H1 (cell line): ENCODE data around the gene EIF2A. TPM values are rescaled to one million over a fixed set of nuclear protein-coding genes. Genes with fewer than 3 reads are reported as not detected.

Experiments used
- CTCF ChIA-PET: fragments of 300-600 bp; sonication (Branson Sonifier 250); formaldehyde crosslinking; loops from one replicate; lab custom pipeline; 2021; ENCODE audit not compliant: partially characterized antibody; lab: Charles Lee
- POLR2A ChIA-PET: fragments of 300-600 bp; sonication (Branson Sonifier 250); formaldehyde crosslinking; loops from one replicate; lab custom pipeline; 2021; ENCODE audit warnings: inconsistent platforms; ENCODE audit not compliant: partially characterized antibody; lab: Charles Lee
- DNase-seq, 2 experiments: peaks; one replicate each; pipeline versions ENCODE4 v3.0.0 to v3.0.0-alpha.2; 2010 to 2022; ENCODE audit warnings: low spot score in 2 of 2, low read depth in 1 of 2, mixed read lengths in 1 of 2
- FAIRE-seq: peaks from 2 replicates; lab custom pipeline; 2011; peaks lifted over from hg19 to GRCh38; lab: Jason Lieb, UNC
- H2AFZ ChIP-seq: 2 replicates; pipeline ENCODE4 v1.8.1; 2012; ENCODE audit warnings: low read length, inconsistent platforms
- H2AK5ac ChIP-seq: 2 replicates; pipeline ENCODE4 v1.6.1; 2013; ENCODE audit warnings: low read depth, low read length
- H2BK120ac ChIP-seq: replicated peaks from 2 replicates; pipeline ENCODE3; 2013; ENCODE audit warnings: low read depth, low read length, inconsistent platforms
- H2BK12ac ChIP-seq: 2 replicates; pipeline ENCODE4 v1.6.1; 2013; ENCODE audit warnings: low read depth, low read length
- H2BK15ac ChIP-seq: 2 replicates; pipeline ENCODE4 v1.6.1; 2013; ENCODE audit warnings: low read length
- H2BK20ac ChIP-seq: 2 replicates; pipeline ENCODE4 v1.6.1; 2013; ENCODE audit warnings: low read length
- H2BK5ac ChIP-seq: 2 replicates; pipeline ENCODE4 v1.6.1; 2013; ENCODE audit warnings: low read depth, low read length
- H3K14ac ChIP-seq: 2 replicates; pipeline ENCODE4 v1.6.1; 2013; ENCODE audit warnings: inconsistent platforms; ENCODE audit not compliant: insufficient read length
- H3K18ac ChIP-seq: 2 replicates; pipeline ENCODE4 v1.6.1; 2013; ENCODE audit warnings: low read length; ENCODE audit errors: extremely low read depth
- H3K23ac ChIP-seq: 2 replicates; pipeline ENCODE4 v1.6.1; 2013; ENCODE audit warnings: inconsistent platforms; ENCODE audit not compliant: insufficient read length
- H3K23me2 ChIP-seq: 2 replicates; pipeline ENCODE4 v1.6.1; 2013; ENCODE audit warnings: low read depth, low read length
- H3K27ac ChIP-seq: 2 replicates; pipeline ENCODE4 v1.6.1; 2011; ENCODE audit warnings: low read depth, low read length, inconsistent platforms
- H3K27me3 ChIP-seq, 4 experiments: replicated peaks in 1 of 4; 1 replicate in 1 of 4; 2 replicates in 3 of 4; pipeline versions ENCODE4 v1.6.1 to v1.8.1; 2011 to 2013; ENCODE audit warnings: low read length in 3 of 4, mild to moderate bottlenecking in 3 of 4, inconsistent platforms in 2 of 4, mixed read lengths in 2 of 4, moderate library complexity in 1 of 4; ENCODE audit not compliant: control insufficient read depth in 3 of 4, insufficient read depth in 3 of 4; ENCODE audit errors: extremely low read depth in 1 of 4
- H3K36me3 ChIP-seq, 4 experiments: 2 replicates each; pipeline versions ENCODE4 v1.6.1 to v1.8.1; 2011 to 2013; ENCODE audit warnings: mild to moderate bottlenecking in 4 of 4, low read length in 3 of 4, moderate library complexity in 2 of 4, control low read depth in 1 of 4, inconsistent platforms in 1 of 4; ENCODE audit not compliant: insufficient read depth in 4 of 4, control insufficient read depth in 2 of 4
- H3K4ac ChIP-seq: replicated peaks from 2 replicates; pipeline ENCODE3; 2013; ENCODE audit warnings: low read length, low read depth, mixed read lengths, inconsistent platforms; ENCODE audit not compliant: insufficient read length
- H3K4me1 ChIP-seq, 4 experiments: replicated peaks in 1 of 4; 1 replicate in 1 of 4; 2 replicates in 3 of 4; pipeline versions ENCODE4 v1.6.1 to v1.8.1; 2011 to 2013; ENCODE audit warnings: low read length in 3 of 4, inconsistent platforms in 2 of 4, mixed read lengths in 1 of 4; ENCODE audit not compliant: insufficient read depth in 4 of 4, control insufficient read depth in 3 of 4
- H3K4me2 ChIP-seq, 2 experiments: 2 replicates each; pipeline versions ENCODE4 v1.6.1 to v1.8.1; 2011 to 2013; ENCODE audit warnings: low read depth in 2 of 2, low read length in 2 of 2, control low read depth in 1 of 2, inconsistent platforms in 1 of 2, mild to moderate bottlenecking in 1 of 2; ENCODE audit not compliant: insufficient read depth in 1 of 2
- H3K4me3 ChIP-seq, 4 experiments: fragments of 200-600, 300-600 bp in 1 of 4; sonication (generic), shearing (Covaris generic), sonication (Bioruptor Twin) in 1 of 4; 2 replicates each; pipeline versions ENCODE4 v1.5.1 to v1.8.1; 2011 to 2016; ENCODE audit warnings: low read length in 4 of 4, low read depth in 3 of 4, control low read depth in 2 of 4, inconsistent platforms in 2 of 4, mild to moderate bottlenecking in 2 of 4, mixed read lengths in 1 of 4, moderate library complexity in 1 of 4; ENCODE audit not compliant: insufficient read depth in 2 of 4; ENCODE audit errors: extremely low read depth in 1 of 4
- H3K56ac ChIP-seq: replicated peaks from 2 replicates; pipeline ENCODE3; 2013; ENCODE audit warnings: low read depth, mild to moderate bottlenecking, mixed read lengths, low read length, inconsistent platforms; ENCODE audit not compliant: insufficient read length
- H3K79me1 ChIP-seq: 2 replicates; pipeline ENCODE4 v1.6.1; 2013; ENCODE audit warnings: low read depth, low read length, control low read depth
- H3K79me2 ChIP-seq, 2 experiments: 2 replicates each; pipeline versions ENCODE4 v1.6.1 to v1.8.1; 2012 to 2013; ENCODE audit warnings: low read length in 2 of 2, mild to moderate bottlenecking in 2 of 2, inconsistent platforms in 1 of 2; ENCODE audit not compliant: insufficient read depth in 2 of 2, control insufficient read depth in 1 of 2
- H3K9ac ChIP-seq, 4 experiments: replicated peaks in 1 of 4; 1 replicate in 1 of 4; 2 replicates in 3 of 4; pipeline versions ENCODE4 v1.6.1 to v1.8.1; 2011 to 2013; ENCODE audit warnings: low read depth in 3 of 4, low read length in 3 of 4, control low read depth in 2 of 4, mild to moderate bottlenecking in 2 of 4, moderate library complexity in 2 of 4, inconsistent platforms in 1 of 4; ENCODE audit errors: extremely low read depth in 1 of 4
- H3K9me3 ChIP-seq, 2 experiments: 2 replicates each; pipeline versions ENCODE4 v1.6.1 to v1.8.1; 2012 to 2013; ENCODE audit warnings: mild to moderate bottlenecking in 2 of 2, moderate library complexity in 2 of 2, control low read depth in 1 of 2, inconsistent platforms in 1 of 2, low read depth in 1 of 2, low read length in 1 of 2, mixed read lengths in 1 of 2; ENCODE audit not compliant: insufficient read depth in 2 of 2
- H4K20me1 ChIP-seq, 2 experiments: replicated peaks in 1 of 2; 2 replicates each; pipeline versions ENCODE3 to v1.8.1; 2011 to 2013; ENCODE audit warnings: inconsistent platforms in 2 of 2, low read length in 2 of 2, mild to moderate bottlenecking in 1 of 2; ENCODE audit not compliant: insufficient read depth in 2 of 2, control insufficient read depth in 1 of 2
- H4K5ac ChIP-seq: 2 replicates; pipeline ENCODE4 v1.6.1; 2013; ENCODE audit warnings: low read length, low read depth, mixed read lengths, inconsistent platforms; ENCODE audit not compliant: insufficient read length
- H4K8ac ChIP-seq: 2 replicates; pipeline ENCODE4 v1.8.0; 2013; ENCODE audit warnings: mild to moderate bottlenecking, moderate library complexity, low read length, inconsistent platforms; ENCODE audit not compliant: insufficient read depth; ENCODE audit errors: extremely low read depth
- H4K91ac ChIP-seq: replicated peaks from 2 replicates; pipeline ENCODE3; 2013; ENCODE audit warnings: low read length, mixed read lengths, inconsistent platforms; ENCODE audit not compliant: insufficient read length
- BCL11A ChIP-seq, 2 experiments: IDR thresholded peaks; one replicate each; pipeline ENCODE4 v1.6.1; 2011; ENCODE audit warnings: low read depth in 2 of 2, low read length in 2 of 2, mild to moderate bottlenecking in 2 of 2
- CHD1 ChIP-seq: IDR thresholded peaks from 2 replicates; pipeline ENCODE4 v1.6.1; 2012; ENCODE audit warnings: low read depth, low read length, improper control_type of control experiment
- CTCF ChIP-seq, 3 experiments: IDR thresholded peaks; 1 replicate in 2 of 3; 2 replicates in 1 of 3; pipeline versions ENCODE4 v1.5.1 to v1.6.1; 2011; ENCODE audit warnings: low read length in 3 of 3, mild to moderate bottlenecking in 3 of 3, inconsistent platforms in 2 of 3, low read depth in 1 of 3, moderate library complexity in 1 of 3; ENCODE audit not compliant: insufficient read depth in 1 of 3; ENCODE audit errors: control extremely low read depth in 1 of 3
- GABPA ChIP-seq: IDR thresholded peaks from 2 replicates; pipeline ENCODE4 v1.6.1; 2011; ENCODE audit warnings: mild to moderate bottlenecking, low read length, moderate library complexity, borderline replicate concordance; ENCODE audit not compliant: insufficient read depth
- JUN ChIP-seq: IDR thresholded peaks from 2 replicates; pipeline ENCODE4 v1.6.1; 2011; ENCODE audit warnings: low read depth, mild to moderate bottlenecking, improper control_type of control experiment, low read length
- KDM5A ChIP-seq: fragments of 200-600 bp; IDR thresholded peaks from 2 replicates; pipeline ENCODE4 v1.7.1; 2012; ENCODE audit warnings: mild to moderate bottlenecking, low read length, inconsistent platforms, mixed read lengths
- RXRA ChIP-seq: IDR thresholded peaks from 2 replicates; pipeline ENCODE4 v1.6.1; 2011; ENCODE audit warnings: low read depth, mild to moderate bottlenecking, low read length, moderate library complexity; ENCODE audit not compliant: insufficient read depth
- SP2 ChIP-seq: IDR thresholded peaks from 2 replicates; pipeline ENCODE4 v1.6.1; 2012; ENCODE audit warnings: mild to moderate bottlenecking, low read length, inconsistent platforms
- SUZ12 ChIP-seq: fragments of 200-600 bp; sonication (generic); IDR thresholded peaks from 2 replicates; pipeline ENCODE4 v1.6.1; 2012; ENCODE audit warnings: mild to moderate bottlenecking, inconsistent platforms, low read length, moderate library complexity, mixed read lengths
- TCF12 ChIP-seq: IDR thresholded peaks from 2 replicates; pipeline ENCODE4 v1.6.1; 2011; ENCODE audit warnings: low read depth, mild to moderate bottlenecking, low read length
- WGBS, 2 experiments: shearing (Covaris generic) in 1 of 2; methylation state at CpG; one replicate each; pipeline versions ENCODE4 v1.1.6 to v1.1.7; 2013 to 2015; ENCODE audit warnings: low lambda C conversion rate in 2 of 2, mixed read lengths in 2 of 2, inconsistent platforms in 1 of 2, low coverage in 1 of 2, missing lambda C conversion rate in 1 of 2; ENCODE audit not compliant: insufficient replicate concordance in 2 of 2, insufficient coverage in 1 of 2, insufficient read length in 1 of 2; ENCODE audit errors: extremely low coverage in 1 of 2, missing lambda C conversion rate in 1 of 2; 5-methylcytosine and 5-hydroxymethylcytosine counted together
- polyA plus RNA-seq, 7 experiments: library from polyadenylated mRNA; depleted of rRNA in 3 of 7; stranded (reverse) in 5 of 7; unstranded in 2 of 7; fragments of >200 nt in 5 of 7; fragments of 200-250 nt in 2 of 7; gene quantifications; 1 replicate in 5 of 7; 2 replicates in 1 of 7; 4 replicates in 1 of 7; pipeline versions ENCODE4 v1.2.1 to v1.2.3, GENCODE V29; 2011 to 2013; ENCODE audit warnings: missing spikeins in 2 of 7, mixed read lengths in 2 of 7
- total RNA-seq: library from RNA; stranded (reverse); fragmentation: NEBNext Ultra II Directional; extraction: Animal tissue kit (Norgen Biotek cat#: 25700); gene quantifications from 2 replicates; pipeline ENCODE4 v1.2.1, GENCODE V29; 2021

The EIF2A gene
- total and polyA plus RNA-seq, 2 of the 8 experiments (the other 6 are each of a cell fraction or from before 2014, with no cell fraction given) = 59.3 to 91.6 TPM

- H3K27ac ChIP-seq = no peak overlapping the region
- H4K8ac ChIP-seq = no peak overlapping the region
- no peaks in the 10 kb centered on the region for H4K20me1 ChIP-seq
- no peak overlapping the region for H3K56ac ChIP-seq
- peaks cover 0 to 65% of the 10 kb centered on the region in 2 experiments; a peak in 2 of 4 replicates for H3K79me2 ChIP-seq
- H3K23me2 ChIP-seq = no peaks in the 10 kb centered on the region
- no peak overlapping the region for H2BK20ac ChIP-seq
- no peak overlapping the region for H4K91ac ChIP-seq
- DNase-seq (no peak), FAIRE-seq (no peak)
- H3K4ac ChIP-seq = no peak overlapping the region
- peaks cover 0 to 14% (median 2%) of the 10 kb centered on the region in 4 experiments; a peak in 3 of 8 replicates for H3K36me3 ChIP-seq
- no peaks in the 10 kb centered on the region for H3K9me3 ChIP-seq
- H3K4me2 ChIP-seq = no peak overlapping the region
- H2BK5ac ChIP-seq = no peak overlapping the region
- no peak overlapping the region for H4K5ac ChIP-seq
- H2BK12ac ChIP-seq = no peak overlapping the region
- H2BK120ac ChIP-seq = no peak overlapping the region
- H3K4me3 ChIP-seq = no peak overlapping the region
- CTCF ChIA-PET = interaction anchor here (1.4 kb wide), 1 partner anchor 11 kb away, joined by 4 read pairs; no protein-coding TSS in a partner anchor
- H3K23ac ChIP-seq = no peak overlapping the region
- POLR2A ChIA-PET = interaction anchor here (0.7 to 1.3 kb wide), 3 partner anchors 12 to 17 kb away, joined by 3 to 5 read pairs (median 5); partner anchors contain the start of gene SELENOT
- no peak overlapping the region for H3K18ac ChIP-seq
- H3K9ac ChIP-seq = no peak overlapping the region
- no peaks in the 10 kb centered on the region for H3K27me3 ChIP-seq
- no peak overlapping the region for H2AK5ac ChIP-seq
- H2AFZ ChIP-seq = no peak overlapping the region
- no peaks in the 10 kb centered on the region; a peak in 1 of 7 replicates for H3K4me1 ChIP-seq
- H3K14ac ChIP-seq = no peak overlapping the region
- H3K79me1 ChIP-seq = peaks cover 2% of the 10 kb centered on the region
- H2BK15ac ChIP-seq = no peak overlapping the region
- 88% methylated on average over 7 of the region's 7 CpGs; no CpG with 5 or more reads in 1 of the 2 experiments for WGBS, 2 experiments
- TF ChIP-seq CHD1 (no peak), JUN (no peak), CTCF (IDR thresholded peaks at IDR 0.05; ENCODE audit: control extremely low read depth in 1 of 3, insufficient read depth in 1 of 3, low read depth in 1 of 3, low read length in 3 of 3) (no peak), TCF12 (no peak), BCL11A (IDR thresholded peaks at IDR 0.05; ENCODE audit: low read depth in 2 of 2, low read length in 2 of 2) (no peak), SP2 (no peak), KDM5A (no peak), SUZ12 (no peak), GABPA (no peak), RXRA (no peak)
Measured at GRCh38 chr3:150620002-150620689, 73.6 kb downstream of the EIF2A start.
